ENCODE measurements around the gene FUCA2.
A peak's percentile ranks its signal among the peaks of the same experiment; 100 is the strongest.

Gene FUCA2

GRCh38 chr6:143510991-143511891 lies at the start of gene FUCA2:
TSS of gene FUCA2 (minus strand) at chr6:143511720. CDS start at chr6:143511634, 86 bp downstream.
- peak; percentile 56 to 57 for DNase-seq (ENCODE audit: low read depth in 2 of 2)

- no peak for DNase-seq (ENCODE audit: low read depth in 2 of 2)
Observed at GRCh38 chr6:143561105-143561704, 49.7 kb upstream of the FUCA2 start.

- DNase-seq (ENCODE audit: low read depth in 2 of 2): no peak
Observed at GRCh38 chr6:143559051-143559660, 47.6 kb upstream of the FUCA2 start.

- DNase-seq (ENCODE audit: low read depth in 2 of 2): no peak
Observed at GRCh38 chr6:143556529-143556928, 45.0 kb upstream of the FUCA2 start.

- no peak for DNase-seq (ENCODE audit: low read depth in 2 of 2)
Observed at GRCh38 chr6:143555582-143555981, 44.1 kb upstream of the FUCA2 start.

- DNase-seq (ENCODE audit: low read depth in 2 of 2): no peak
Observed at GRCh38 chr6:143555071-143555492, 43.6 kb upstream of the FUCA2 start.

- DNase-seq (ENCODE audit: low read depth in 2 of 2): no peak
Observed at GRCh38 chr6:143553337-143553736, 41.8 kb upstream of the FUCA2 start.

- no peak for DNase-seq (ENCODE audit: low read depth in 2 of 2)
Observed at GRCh38 chr6:143549949-143550268, 38.4 kb upstream of the FUCA2 start.

- peak in 1 of 2 donors; percentile 8 for DNase-seq (ENCODE audit: low read depth in 2 of 2)
Observed at GRCh38 chr6:143549221-143549948, 37.9 kb upstream of the FUCA2 start.

- no peak for DNase-seq (ENCODE audit: low read depth in 2 of 2)
Observed at GRCh38 chr6:143546599-143546998, 35.1 kb upstream of the FUCA2 start.

GRCh38 chr6:143545976-143546547 lies 34.5 kb upstream of the FUCA2 start:
- no peak for DNase-seq (ENCODE audit: low read depth in 2 of 2)

GRCh38 chr6:143545165-143545564 lies 33.6 kb upstream of the FUCA2 start:
- DNase-seq (ENCODE audit: low read depth in 2 of 2): no peak

- no peak for DNase-seq (ENCODE audit: low read depth in 2 of 2)
Observed at GRCh38 chr6:143544011-143544696, 32.6 kb upstream of the FUCA2 start.

- DNase-seq (ENCODE audit: low read depth in 2 of 2): no peak
Observed at GRCh38 chr6:143543435-143543834, 31.9 kb upstream of the FUCA2 start.

- no peak for DNase-seq (ENCODE audit: low read depth in 2 of 2)
Observed at GRCh38 chr6:143542888-143543287, 31.4 kb upstream of the FUCA2 start.

- DNase-seq (ENCODE audit: low read depth in 2 of 2): no peak
Observed at GRCh38 chr6:143540192-143540591, 28.7 kb upstream of the FUCA2 start.

- DNase-seq (ENCODE audit: low read depth in 2 of 2): no peak
Observed at GRCh38 chr6:143539734-143540133, 28.2 kb upstream of the FUCA2 start.

- DNase-seq (ENCODE audit: low read depth in 2 of 2): no peak
Observed at GRCh38 chr6:143539106-143539505, 27.6 kb upstream of the FUCA2 start.

- DNase-seq (ENCODE audit: low read depth in 2 of 2): no peak
Observed at GRCh38 chr6:143538374-143538773, 26.9 kb upstream of the FUCA2 start.

- DNase-seq (ENCODE audit: low read depth in 2 of 2): peak; percentile 34 to 43
Observed at GRCh38 chr6:143536866-143537691, 25.6 kb upstream of the FUCA2 start.

All from stimulated activated CD8-positive, alpha-beta memory T cell treated with anti-CD3 and anti-CD28 coated beads, Interleukin-15, amount 100 ng/mL, for 48 hours (primary cell).